Prostate gland (tissue), 2 donors: ENCODE measurements around the gene DMWD. TPM values are rescaled to one million over a fixed set of nuclear protein-coding genes. Genes with fewer than 3 reads are reported as not detected.

Experiments
- DNase-seq: peaks from one replicate; pipeline ENCODE4 v3.0.0-alpha.2; 2019; ENCODE audit warnings: low spot score
- H3K27ac ChIP-seq, 2 donors: fragments of 200-600 bp; sonication (generic); 2 replicates each; pipeline ENCODE4 v1.5.1; 2017 to 2019
- H3K27me3 ChIP-seq: fragments of 200-600 bp; sonication (generic); replicated peaks from 2 replicates; pipeline ENCODE4 v1.5.1; 2019; ENCODE audit not compliant: insufficient read depth
- H3K36me3 ChIP-seq, 2 donors: fragments of 200-600 bp; sonication (generic); 1 replicate in 1 of 2; 2 replicates in 1 of 2; pipeline versions ENCODE4 v1.5.1 to v1.8.1; 2017 to 2019
- H3K4me1 ChIP-seq: fragments of 200-600 bp; sonication (generic); replicated peaks from 2 replicates; pipeline ENCODE4 v1.5.1; 2019
- H3K4me3 ChIP-seq, 2 donors: fragments of 200-600 bp; sonication (generic); 2 replicates each; pipeline ENCODE4 v1.5.1; 2017 to 2019
- H3K9me3 ChIP-seq: fragments of 200-600 bp; sonication (generic); 2 replicates; pipeline ENCODE4 v1.5.1; 2017
- CTCF ChIP-seq, 4 experiments: fragments of 200-600 bp in 2 of 4; fragments of 450-650 bp in 2 of 4; sonication (generic) in 2 of 4; IDR thresholded peaks; 1 replicate in 3 of 4; 2 replicates in 1 of 4; pipeline ENCODE4 v1.5.1; 2016 to 2019; ENCODE audit warnings: antibody characterized with exemption in 4 of 4, mild to moderate bottlenecking in 2 of 4, moderate library complexity in 2 of 4
- POLR2A ChIP-seq: fragments of 450-650 bp; IDR thresholded peaks from one replicate; pipeline ENCODE4 v1.6.1; 2016; ENCODE audit warnings: antibody characterized with exemption, mild to moderate bottlenecking
- POLR2AphosphoS5 ChIP-seq: sonication (generic); formaldehyde crosslinking; IDR thresholded peaks from one replicate; pipeline ENCODE4 v1.6.1; 2017; ENCODE audit warnings: antibody characterized with exemption
- WGBS: methylation state at CpG from one replicate; pipeline ENCODE4 v1.1.5; 2018; 5-methylcytosine and 5-hydroxymethylcytosine counted together
- intact Hi-C: fragments of 100-400 bp; cut with DNase I; formaldehyde crosslinking; loops from one replicate; pipeline ENCODE4 v1.14.2; 2022
- total RNA-seq, 2 donors: library from RNA; depleted of rRNA; stranded (reverse); fragments of >200 nt; gene quantifications; one replicate each; pipeline ENCODE4 v1.1.0, GENCODE V29; 2016

The DMWD gene
- total RNA-seq, 2 donors from 2014 or later = 35.5 to 96.7 TPM

- H3K4me3 ChIP-seq = no peak overlapping the region
These were observed 27.9 kb upstream of the DMWD start for GRCh38 chr19:45820413-45821102.

GRCh38 chr19:45819769-45820168 lies 27.1 kb upstream of the DMWD start:
- TF ChIP-seq POLR2A (no peak), CTCF (IDR thresholded peaks at IDR 0.05) (no peak), POLR2AphosphoS5 (no peak)
- Histone ChIP-seq H3K36me3 (peaks cover 0 to 6% of the 10 kb centered on the region in 2 donors), H3K4me3 (no peak overlapping the region), H3K9me3 (no peaks in the 10 kb centered on the region), H3K27me3 (no peaks in the 10 kb centered on the region), H3K4me1 (peaks cover 8% of the 10 kb centered on the region), H3K27ac (no peak overlapping the region)
- 73% methylated on average over 6 of the region's 6 CpGs for WGBS
- DNase-seq = no peak
- intact Hi-C loops = loop anchor here (5.0 kb wide), 1 partner anchor 63 kb away; no protein-coding TSS in a partner anchor

More at GRCh38 chr19:45820413-45821102, 27.9 kb upstream of the DMWD start:
- H3K36me3 ChIP-seq = peaks cover 0 to 6% of the 10 kb centered on the region in 2 donors
- WGBS = 67% methylated on average over 20 of the region's 20 CpGs
- no peaks in the 10 kb centered on the region for H3K9me3 ChIP-seq
- peaks cover 9% of the 10 kb centered on the region for H3K4me1 ChIP-seq
- no peak overlapping the region for H3K27ac ChIP-seq
- intact Hi-C loops = no loop called here
- TF ChIP-seq POLR2A = no peak
- DNase-seq = no peak
- H3K27me3 ChIP-seq = no peaks in the 10 kb centered on the region

GRCh38 chr19:45817725-45818301 lies 25.2 kb upstream of the DMWD start:
- no peak overlapping the region for H3K27ac ChIP-seq
- H3K27me3 ChIP-seq = no peaks in the 10 kb centered on the region
- no peaks in the 10 kb centered on the region for H3K9me3 ChIP-seq
- H3K36me3 ChIP-seq = peaks cover 0 to 4% of the 10 kb centered on the region in 2 donors
- H3K4me1 ChIP-seq = no peaks in the 10 kb centered on the region
- 73% methylated on average over 19 of the region's 19 CpGs for WGBS
- H3K4me3 ChIP-seq = no peak overlapping the region
- intact Hi-C loops = loop anchor here (5.0 kb wide), 1 partner anchor 64 kb away; no protein-coding TSS in a partner anchor
- TF ChIP-seq POLR2A (no peak), CTCF (IDR thresholded peaks at IDR 0.05) (no peak), POLR2AphosphoS5 (no peak)
- DNase-seq = no peak

GRCh38 chr19:45817010-45817724 lies 24.5 kb upstream of the DMWD start:
- H3K36me3 ChIP-seq = no peaks in the 10 kb centered on the region
- 22% methylated on average over 24 of the region's 24 CpGs for WGBS
- TF ChIP-seq POLR2A (no peak), CTCF (IDR thresholded peaks at IDR 0.05) (peak; percentile 91 to 97 (median 94)), POLR2AphosphoS5 (peak; percentile 82)
- no peaks in the 10 kb centered on the region for H3K9me3 ChIP-seq
- intact Hi-C loops = loop anchor here (5.0 kb wide), 1 partner anchor 65 kb away; no protein-coding TSS in a partner anchor
- H3K4me3 ChIP-seq = no peak overlapping the region
- no peaks in the 10 kb centered on the region for H3K4me1 ChIP-seq
- H3K27ac ChIP-seq = no peak overlapping the region
- H3K27me3 ChIP-seq = no peaks in the 10 kb centered on the region
- DNase-seq = peak; percentile 89

GRCh38 chr19:45816236-45817009 lies 23.8 kb upstream of the DMWD start:
- intact Hi-C loops = loop anchor here (5.0 kb wide), 1 partner anchor 66 kb away; no protein-coding TSS in a partner anchor
- Histone ChIP-seq H3K27me3 (no peaks in the 10 kb centered on the region), H3K4me3 (no peak overlapping the region), H3K9me3 (no peaks in the 10 kb centered on the region), H3K27ac (no peak overlapping the region), H3K4me1 (no peaks in the 10 kb centered on the region), H3K36me3 (no peaks in the 10 kb centered on the region)
- no peak for TF ChIP-seq POLR2A
- WGBS = 65% methylated on average over 16 of the region's 18 CpGs
- DNase-seq = no peak
